HepG2 (cell line): ENCODE results near the gene COL8A1. TPM values are rescaled to one million over a fixed set of nuclear protein-coding genes. Genes with fewer than 3 reads are reported as not detected.

Experiments used
- ARID2 ChIP-seq: sonication (generic); formaldehyde crosslinking; IDR thresholded peaks from 2 replicates; pipeline ENCODE4 v1.8.1; 2022; ENCODE audit warnings: mild to moderate bottlenecking, missing genetic modification reagents, borderline replicate concordance
- CCDC6 ChIP-seq: sonication (generic); formaldehyde crosslinking; IDR thresholded peaks from 2 replicates; pipeline ENCODE4 v1.8.1; 2022; ENCODE audit warnings: mild to moderate bottlenecking, missing genetic modification reagents, moderate library complexity
- CEBPG ChIP-seq: IDR thresholded peaks from 2 replicates; pipeline ENCODE4 v1.6.1; 2016
- CREM ChIP-seq, 2 experiments: sonication (generic) in 1 of 2; formaldehyde crosslinking in 1 of 2; IDR thresholded peaks; 2 replicates each; pipeline versions ENCODE4 v1.4.0 to v1.6.1; 2016 to 2020; ENCODE audit warnings: antibody characterized with exemption in 1 of 2, mild to moderate bottlenecking in 1 of 2, missing genetic modification reagents in 1 of 2
- EP300 ChIP-seq, 3 experiments: sonication (generic) in 1 of 3; formaldehyde crosslinking in 1 of 3; IDR thresholded peaks; 2 replicates each; pipeline versions ENCODE4 v1.5.1 to v1.6.1; 2011 to 2020; ENCODE audit warnings: low read depth in 2 of 3, low read length in 2 of 3, borderline replicate concordance in 1 of 3, improper control_type of control experiment in 1 of 3, mild to moderate bottlenecking in 1 of 3, missing genetic modification reagents in 1 of 3, moderate library complexity in 1 of 3
- ETV6 ChIP-seq: sonication (generic); formaldehyde crosslinking; conservative IDR thresholded peaks from 2 replicates; pipeline ENCODE4 v1.4.0; 2020; ENCODE audit warnings: missing genetic modification reagents
- FOSL2 ChIP-seq: sonication (generic); formaldehyde crosslinking; IDR thresholded peaks from 2 replicates; pipeline ENCODE4 v1.4.0; 2020; ENCODE audit warnings: missing genetic modification reagents
- FOXA3 ChIP-seq: IDR thresholded peaks from 2 replicates; pipeline ENCODE4 v1.6.1; 2016; ENCODE audit warnings: missing genetic modification reagents, missing compliant biosample characterization
- HDAC6 ChIP-seq: fragments of 200-600 bp; sonication (generic); IDR thresholded peaks from 2 replicates; pipeline ENCODE4 v1.7.0; 2017; ENCODE audit warnings: mild to moderate bottlenecking, antibody characterized with exemption, low read length, low read depth
- HNRNPK ChIP-seq: fragments of 200-400 bp; formaldehyde crosslinking; IDR thresholded peaks from 2 replicates; pipeline ENCODE4 v1.6.1; 2018; ENCODE audit warnings: low read length, low read depth, moderate library complexity, mild to moderate bottlenecking; ENCODE audit not compliant: poor library complexity, severe bottlenecking
- IRF2 ChIP-seq: IDR thresholded peaks from 2 replicates; pipeline ENCODE4 v1.6.1; 2018; ENCODE audit warnings: missing genetic modification reagents, missing compliant biosample characterization
- MED1 ChIP-seq: sonication (generic); formaldehyde crosslinking; IDR thresholded peaks from 2 replicates; pipeline ENCODE4 v1.4.0; 2020; ENCODE audit warnings: missing genetic modification reagents
- RFX3 ChIP-seq: IDR thresholded peaks from 2 replicates; pipeline ENCODE4 v1.6.1; 2016; ENCODE audit warnings: missing biosample characterization, missing genetic modification reagents
- RNF219 ChIP-seq: sonication (generic); formaldehyde crosslinking; IDR thresholded peaks from 2 replicates; pipeline ENCODE4 v1.5.0; 2020; ENCODE audit warnings: mild to moderate bottlenecking, missing genetic modification reagents
- SSRP1 ChIP-seq: IDR thresholded peaks from 2 replicates; pipeline ENCODE4 v1.6.1; 2016; ENCODE audit warnings: control low read depth
- ZHX2 ChIP-seq, 2 experiments: sonication (generic) in 1 of 2; formaldehyde crosslinking in 1 of 2; IDR thresholded peaks; 2 replicates each; pipeline versions ENCODE4 v1.6.1 to v1.9.0; 2014 to 2022; ENCODE audit warnings: antibody characterized with exemption in 1 of 2, borderline replicate concordance in 1 of 2, inconsistent platforms in 1 of 2, low read depth in 1 of 2, missing genetic modification reagents in 1 of 2
- ZZZ3 ChIP-seq: sonication (generic); formaldehyde crosslinking; IDR thresholded peaks from 2 replicates; pipeline ENCODE4 v1.4.0; 2020; ENCODE audit warnings: missing genetic modification reagents, mild to moderate bottlenecking, borderline replicate concordance
- polyA plus RNA-seq, 8 experiments: library from polyadenylated mRNA; depleted of rRNA in 3 of 8; stranded (reverse) in 7 of 8; unstranded in 1 of 8; fragments of >200 nt; fragmentation: Illumina TruSeq in 4 of 8; extraction: Trizol in 4 of 8; gene quantifications; 2 replicates each; pipeline versions ENCODE4 v1.2.1 to v1.2.3, GENCODE V29; 2011 to 2016; ENCODE audit warnings: low read depth in 4 of 8, missing spikeins in 1 of 8, mixed read lengths in 1 of 8; ENCODE audit not compliant: insufficient read depth in 1 of 8
- total RNA-seq, 5 experiments: library from RNA; depleted of rRNA; stranded (reverse); fragments of >200 nt; fragmentation: Illumina TruSeq; extraction: Trizol; gene quantifications; 2 replicates each; pipeline ENCODE4 v1.2.3, GENCODE V29; 2016; ENCODE audit warnings: low read depth in 1 of 5
- TF ChIP-seq, protein P1 (sequence below): sonication (generic); formaldehyde crosslinking; IDR thresholded peaks from 2 replicates; pipeline ENCODE4 v1.4.0; 2020; ENCODE audit warnings: missing genetic modification reagents
- TF ChIP-seq, protein P2 (sequence below), 2 experiments: fragments of 450-650 bp in 1 of 2; sonication (generic) in 1 of 2; formaldehyde crosslinking; IDR thresholded peaks; 2 replicates each; pipeline versions ENCODE4 v1.5.0 to v1.8.0; 2020 to 2022; ENCODE audit warnings: mild to moderate bottlenecking in 1 of 2, missing genetic modification reagents in 1 of 2

COL8A1 gene
- total and polyA plus RNA-seq, 2 of the 13 experiments (the other 11 are each of a cell fraction or from before 2014, with no cell fraction given): not detected

DNA sequence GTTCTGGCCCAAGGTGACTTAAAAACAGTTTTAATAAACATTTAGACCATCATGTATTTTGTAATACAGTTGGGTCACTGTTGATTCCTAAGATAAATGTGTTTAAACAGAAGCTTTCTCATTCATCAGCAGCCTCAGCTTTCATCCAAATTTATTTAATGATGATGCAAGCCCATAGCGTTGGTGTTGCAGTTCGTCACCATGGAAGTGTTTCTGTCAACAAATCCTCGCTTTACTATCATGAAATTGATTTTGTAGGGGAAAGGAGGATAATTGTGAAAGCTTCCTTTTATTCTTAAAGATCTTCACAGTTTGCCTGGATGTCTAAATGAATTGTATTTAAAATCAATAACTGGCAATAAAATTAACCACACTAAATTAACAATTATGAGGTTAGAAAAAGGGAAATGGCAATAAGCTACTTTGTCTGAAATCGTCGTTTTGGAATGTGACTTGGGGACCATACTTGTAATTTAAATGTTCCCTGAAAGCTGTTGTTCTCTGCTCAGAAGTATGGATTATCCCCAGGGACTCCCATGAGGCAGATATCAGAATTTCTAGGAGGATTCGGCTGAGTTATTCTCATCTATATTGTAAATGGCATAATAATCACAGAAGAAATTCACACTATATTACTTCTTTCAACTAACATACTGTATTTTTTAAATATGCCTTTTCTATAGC, 208.2 kb downstream of the COL8A1 start (continued):
- TF ChIP-seq, protein P1, sequence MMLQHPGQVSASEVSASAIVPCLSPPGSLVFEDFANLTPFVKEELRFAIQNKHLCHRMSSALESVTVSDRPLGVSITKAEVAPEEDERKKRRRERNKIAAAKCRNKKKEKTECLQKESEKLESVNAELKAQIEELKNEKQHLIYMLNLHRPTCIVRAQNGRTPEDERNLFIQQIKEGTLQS: peak; percentile 52; the same call in 1 of the 2 replicates
- TF ChIP-seq ZHX2 (IDR thresholded peaks at IDR 0.05; ENCODE audit: low read depth): no peak
- no peak for TF ChIP-seq ZHX2 (CRISPR knock-in tag; IDR thresholded peaks at IDR 0.05; ENCODE audit: borderline replicate concordance)
- peak; percentile 38; the same call in 1 of the 2 replicates for TF ChIP-seq RFX3 (CRISPR knock-in tag)
- no peak for TF ChIP-seq ARID2 (CRISPR knock-in tag)
- TF ChIP-seq MED1 (CRISPR knock-in tag): peak; percentile 32; the same call in 1 of the 2 replicates
- TF ChIP-seq, protein P2, sequence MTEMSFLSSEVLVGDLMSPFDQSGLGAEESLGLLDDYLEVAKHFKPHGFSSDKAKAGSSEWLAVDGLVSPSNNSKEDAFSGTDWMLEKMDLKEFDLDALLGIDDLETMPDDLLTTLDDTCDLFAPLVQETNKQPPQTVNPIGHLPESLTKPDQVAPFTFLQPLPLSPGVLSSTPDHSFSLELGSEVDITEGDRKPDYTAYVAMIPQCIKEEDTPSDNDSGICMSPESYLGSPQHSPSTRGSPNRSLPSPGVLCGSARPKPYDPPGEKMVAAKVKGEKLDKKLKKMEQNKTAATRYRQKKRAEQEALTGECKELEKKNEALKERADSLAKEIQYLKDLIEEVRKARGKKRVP (CRISPR knock-in tag; IDR thresholded peaks at IDR 0.05): peak in 1 of 2 experiments; percentile 70; a peak in 2 of 4 replicates
- TF ChIP-seq EP300 (IDR thresholded peaks at IDR 0.05; ENCODE audit: low read depth in 2 of 2, low read length in 2 of 2): peak in 1 of 2 experiments; percentile 51; a peak in 1 of 4 replicates
- TF ChIP-seq EP300 (CRISPR knock-in tag; IDR thresholded peaks at IDR 0.05; ENCODE audit: borderline replicate concordance): no peak
- TF ChIP-seq FOXA3 (CRISPR knock-in tag): peak; percentile 21; the same call in 1 of the 2 replicates
- TF ChIP-seq HDAC6: no peak
- TF ChIP-seq ETV6: no peak
- TF ChIP-seq IRF2 (CRISPR knock-in tag): no peak
- TF ChIP-seq SSRP1: no peak; the same call in 1 of the 2 replicates
- TF ChIP-seq CREM (IDR thresholded peaks at IDR 0.05): peak; percentile 18; the same call in 1 of the 2 replicates
- no peak for TF ChIP-seq CREM (CRISPR knock-in tag; IDR thresholded peaks at IDR 0.05)
- TF ChIP-seq CCDC6 (CRISPR knock-in tag): no peak
- TF ChIP-seq HNRNPK: no peak
- 0 out of 2 replicates have a peak, but pooled peaks have one; percentile 9 for TF ChIP-seq FOSL2
- TF ChIP-seq ZZZ3 (CRISPR knock-in tag): no peak
- TF ChIP-seq CEBPG (CRISPR knock-in tag): peak; percentile 77
- no peak for TF ChIP-seq RNF219 (CRISPR knock-in tag)
